Neural progenitor cell (in vitro differentiated cells): ENCODE measurements around the gene KIF3B.
"Not testable (repeated sequence)": the region's sequence is repeated elsewhere in the genome, so short reads cannot be mapped to it uniquely, and the experiment has no call there.

ENCODE experiments used
- EZH2phosphoT487 ChIP-seq: fragments of 200-600 bp; sonication (generic); IDR thresholded peaks from 2 replicates; pipeline ENCODE4 v1.6.1; 2017; ENCODE audit warnings: antibody characterized with exemption
- TF ChIP-seq, protein P1 (sequence below): fragments of 200-600 bp; sonication (generic); IDR thresholded peaks from 2 replicates; pipeline ENCODE4 v1.5.1; 2017; ENCODE audit warnings: antibody characterized with exemption, mild to moderate bottlenecking

DNA sequence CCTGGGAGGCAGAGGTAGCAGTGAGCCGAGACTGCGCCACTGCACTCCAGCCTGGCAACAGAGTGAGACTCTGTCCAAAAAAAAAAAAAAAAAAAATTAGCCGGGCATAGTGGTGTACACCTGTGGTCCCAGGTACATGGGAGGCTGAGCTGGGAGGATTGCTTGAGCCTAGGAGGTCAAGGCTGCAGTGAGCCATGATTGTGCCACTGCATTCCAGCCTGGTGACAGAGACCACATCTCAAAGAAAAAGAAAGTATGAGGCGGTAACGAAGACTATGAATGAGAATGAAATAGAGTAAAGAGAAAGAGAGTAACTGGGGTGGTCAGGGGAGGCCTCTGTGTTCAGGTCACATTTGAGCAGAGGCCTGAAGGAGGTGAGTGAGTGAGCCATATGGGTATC, 31.2 kb upstream of the KIF3B start:
- TF ChIP-seq, protein P1, sequence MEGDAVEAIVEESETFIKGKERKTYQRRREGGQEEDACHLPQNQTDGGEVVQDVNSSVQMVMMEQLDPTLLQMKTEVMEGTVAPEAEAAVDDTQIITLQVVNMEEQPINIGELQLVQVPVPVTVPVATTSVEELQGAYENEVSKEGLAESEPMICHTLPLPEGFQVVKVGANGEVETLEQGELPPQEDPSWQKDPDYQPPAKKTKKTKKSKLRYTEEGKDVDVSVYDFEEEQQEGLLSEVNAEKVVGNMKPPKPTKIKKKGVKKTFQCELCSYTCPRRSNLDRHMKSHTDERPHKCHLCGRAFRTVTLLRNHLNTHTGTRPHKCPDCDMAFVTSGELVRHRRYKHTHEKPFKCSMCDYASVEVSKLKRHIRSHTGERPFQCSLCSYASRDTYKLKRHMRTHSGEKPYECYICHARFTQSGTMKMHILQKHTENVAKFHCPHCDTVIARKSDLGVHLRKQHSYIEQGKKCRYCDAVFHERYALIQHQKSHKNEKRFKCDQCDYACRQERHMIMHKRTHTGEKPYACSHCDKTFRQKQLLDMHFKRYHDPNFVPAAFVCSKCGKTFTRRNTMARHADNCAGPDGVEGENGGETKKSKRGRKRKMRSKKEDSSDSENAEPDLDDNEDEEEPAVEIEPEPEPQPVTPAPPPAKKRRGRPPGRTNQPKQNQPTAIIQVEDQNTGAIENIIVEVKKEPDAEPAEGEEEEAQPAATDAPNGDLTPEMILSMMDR: not testable (repeated sequence)
- not testable (repeated sequence) for TF ChIP-seq EZH2phosphoT487
